HG03045 (cell line): Measurements from ENCODE around the gene TAL1.

ENCODE experiments used
- ATAC-seq: cut with Tn5 transposase; IDR thresholded peaks from one replicate; pipeline ENCODE4 v1.9.1; 2021; ENCODE audit warnings: mild to moderate bottlenecking, moderate library complexity; ENCODE audit not compliant: unreplicated experiment

Gene TAL1

DNA sequence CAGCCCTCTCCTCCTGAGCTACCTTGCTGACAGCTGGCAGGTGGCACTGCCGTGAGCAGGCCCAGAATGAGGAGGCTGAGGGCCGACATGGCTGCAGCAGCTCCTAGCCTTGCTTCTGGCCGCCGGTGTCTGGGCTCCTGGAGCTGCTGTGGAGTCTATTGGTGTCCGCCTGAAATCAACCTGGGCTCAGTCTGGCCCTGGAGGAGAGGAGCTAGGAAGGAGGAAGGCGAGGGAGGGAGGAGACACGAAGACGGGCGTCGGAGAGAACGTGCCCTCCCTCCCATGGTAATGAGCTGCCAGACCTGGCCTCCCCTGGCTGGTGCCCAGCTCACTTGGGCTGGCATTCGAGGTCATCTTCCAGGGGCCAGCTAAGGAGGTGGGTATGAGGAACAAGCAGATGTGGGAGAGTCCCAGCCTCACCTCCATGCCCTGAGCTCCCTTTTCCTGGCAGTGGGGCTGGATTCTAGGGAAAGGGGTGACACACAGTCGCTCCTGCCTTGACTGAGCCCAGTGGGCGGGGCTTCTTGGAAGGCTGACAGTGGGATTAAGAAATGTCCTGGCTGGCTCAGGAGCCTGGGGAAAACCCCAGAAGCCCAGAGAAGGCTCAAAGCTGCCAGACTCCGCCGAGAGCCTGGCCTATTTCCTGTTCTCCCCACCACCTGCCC lies 42.0 kb downstream of the TAL1 start, which contains the start of gene PDZK1IP1:
PDZK1IP1 (minus strand) TSS at position 193 of the 665 bp plus-strand sequence; CDS start at position 89, 104 bp downstream.
- ATAC-seq, result no peak

DNA sequence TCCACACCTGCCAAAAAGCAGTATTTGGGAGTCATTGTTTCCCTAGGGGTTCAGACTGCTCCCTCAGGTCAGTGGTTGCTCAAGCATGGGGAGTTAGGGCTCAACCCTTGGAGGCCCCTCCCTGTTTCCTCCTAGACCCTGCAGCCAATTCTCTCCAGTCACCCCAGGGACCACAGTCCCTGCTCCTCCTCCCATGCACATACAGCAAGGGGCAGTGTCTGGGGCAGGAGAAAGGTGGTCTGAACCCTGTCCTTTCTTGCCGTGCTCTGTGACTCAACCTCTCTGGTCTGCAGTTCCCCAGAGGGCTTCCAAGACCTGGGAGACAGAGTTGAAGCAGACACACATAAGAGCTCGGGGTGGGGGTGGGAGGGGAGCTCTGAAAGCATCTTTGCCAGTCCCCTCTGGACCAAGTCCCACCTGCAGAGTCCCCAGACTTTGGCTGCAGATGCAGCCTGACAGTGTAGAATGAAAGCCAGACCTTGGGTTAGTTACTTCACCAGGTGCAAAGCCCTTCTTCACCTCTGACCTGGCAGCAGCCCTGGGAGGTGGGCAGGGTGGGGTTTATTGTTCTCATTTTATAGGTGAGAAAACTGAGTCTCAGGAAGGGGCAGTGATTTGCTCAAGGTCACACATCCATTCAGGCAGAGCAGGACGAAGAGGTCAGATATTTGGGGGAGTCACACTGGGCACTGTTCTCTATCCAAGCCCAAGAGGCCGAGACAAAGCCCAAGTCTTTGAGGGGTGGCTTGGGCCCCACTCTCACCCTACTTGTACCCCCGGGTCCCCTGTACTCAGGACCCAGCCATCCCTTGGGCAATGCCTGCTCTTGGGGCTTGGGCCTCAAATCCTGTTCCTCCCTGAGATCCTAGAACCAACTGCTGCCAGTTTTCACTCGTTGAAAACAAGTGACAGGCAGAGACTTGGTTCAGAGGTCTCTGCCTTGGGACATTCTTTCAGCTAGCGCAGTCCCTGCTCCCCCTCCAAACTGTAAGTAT lies 42.9 kb downstream of the TAL1 start:
- no peak for ATAC-seq

DNA sequence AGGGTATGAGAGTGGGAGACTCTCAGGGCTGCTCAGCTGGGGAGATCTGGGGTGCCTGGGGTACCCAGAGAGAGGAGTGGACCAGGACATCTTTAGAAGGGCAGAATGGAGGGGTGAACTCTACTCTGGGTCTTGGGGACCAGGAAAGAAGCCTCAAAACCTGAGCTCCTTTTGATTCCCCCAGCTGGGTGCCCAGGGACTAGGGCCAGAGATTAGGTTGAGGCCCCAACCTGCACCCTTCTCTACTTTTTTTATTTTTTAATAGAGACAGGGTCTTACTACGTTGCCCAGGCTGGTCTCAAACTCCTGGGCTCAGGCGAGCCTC lies 44.1 kb downstream of the TAL1 start:
- no peak for ATAC-seq

DNA sequence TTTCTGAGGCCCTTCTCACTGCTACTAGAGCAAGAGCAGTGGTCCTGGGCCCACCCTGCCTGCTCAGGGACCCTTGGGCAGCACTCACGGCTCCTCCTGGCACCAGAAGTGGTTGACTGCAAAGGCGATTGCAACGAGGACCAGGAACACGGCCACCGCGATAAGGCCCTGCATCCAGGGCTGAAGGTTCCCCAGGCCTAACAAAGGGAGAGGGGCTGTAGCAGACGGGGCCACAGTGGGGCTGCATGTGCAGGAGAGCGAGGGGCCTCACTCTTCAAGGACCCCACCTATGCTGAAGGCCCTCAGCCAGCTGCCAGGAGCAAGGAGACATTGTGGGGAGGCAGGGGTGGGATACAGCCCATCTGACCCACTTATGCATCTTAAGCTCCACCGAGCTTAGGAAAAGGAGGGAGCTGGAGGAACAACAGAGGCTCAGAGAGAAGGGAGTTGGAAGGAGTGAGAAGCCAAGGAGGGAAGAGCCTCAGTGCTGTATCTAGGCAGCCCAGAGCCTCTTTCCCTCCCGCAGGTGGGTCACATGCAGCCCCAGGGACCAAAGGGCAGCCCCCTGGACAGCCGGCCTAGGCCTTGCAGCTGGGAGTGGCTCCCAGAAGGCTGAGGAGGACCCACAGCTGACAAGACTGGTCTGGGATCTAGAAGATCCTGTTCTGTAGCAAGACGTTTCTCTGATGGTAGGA lies 44.6 kb downstream of the TAL1 start:
- no peak for ATAC-seq

DNA sequence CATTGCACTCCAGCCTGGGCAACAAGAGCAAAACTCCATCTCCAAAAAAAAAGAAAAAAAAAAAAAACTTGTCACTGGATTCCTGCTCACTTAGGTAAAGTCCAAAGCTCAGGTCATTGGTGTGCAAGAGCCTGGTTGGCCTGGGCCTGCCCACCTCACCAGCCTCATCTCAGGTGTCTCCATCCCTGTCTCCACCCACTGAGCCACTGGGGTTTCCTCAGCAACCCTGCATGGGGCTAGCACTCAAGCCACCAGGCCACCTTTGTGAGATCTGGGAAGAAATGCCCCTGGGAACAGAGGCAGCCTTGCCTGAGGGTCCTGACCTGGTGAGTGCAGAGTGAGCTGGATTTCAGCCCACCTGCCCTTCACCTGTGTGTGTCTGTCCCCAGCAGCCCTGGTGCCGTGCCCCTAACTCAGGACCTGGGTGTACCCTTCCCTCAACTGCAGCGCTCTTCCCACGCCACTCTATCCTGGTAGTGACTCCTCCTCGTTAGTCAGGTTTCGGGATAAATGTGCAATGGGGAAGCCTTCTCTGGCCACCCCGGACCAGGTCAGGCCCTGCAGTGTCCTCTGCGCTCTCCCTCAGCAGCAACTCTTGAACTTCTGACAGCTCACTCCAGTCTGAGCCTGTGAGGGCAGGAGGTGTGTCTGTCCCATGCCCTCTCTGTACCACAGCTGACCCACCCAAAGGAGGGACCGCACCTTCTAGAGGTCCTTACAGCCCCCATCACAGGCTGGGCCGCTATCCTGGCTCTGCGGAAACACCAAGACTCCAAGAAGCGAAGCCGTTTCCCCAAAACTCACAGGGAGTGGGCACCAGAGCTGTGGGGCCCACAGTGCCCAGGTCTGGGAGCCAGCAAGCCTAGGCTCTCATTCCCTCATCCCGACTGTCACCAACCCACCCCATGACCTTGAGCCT lies 45.5 kb downstream of the TAL1 start:
- no peak for ATAC-seq

DNA sequence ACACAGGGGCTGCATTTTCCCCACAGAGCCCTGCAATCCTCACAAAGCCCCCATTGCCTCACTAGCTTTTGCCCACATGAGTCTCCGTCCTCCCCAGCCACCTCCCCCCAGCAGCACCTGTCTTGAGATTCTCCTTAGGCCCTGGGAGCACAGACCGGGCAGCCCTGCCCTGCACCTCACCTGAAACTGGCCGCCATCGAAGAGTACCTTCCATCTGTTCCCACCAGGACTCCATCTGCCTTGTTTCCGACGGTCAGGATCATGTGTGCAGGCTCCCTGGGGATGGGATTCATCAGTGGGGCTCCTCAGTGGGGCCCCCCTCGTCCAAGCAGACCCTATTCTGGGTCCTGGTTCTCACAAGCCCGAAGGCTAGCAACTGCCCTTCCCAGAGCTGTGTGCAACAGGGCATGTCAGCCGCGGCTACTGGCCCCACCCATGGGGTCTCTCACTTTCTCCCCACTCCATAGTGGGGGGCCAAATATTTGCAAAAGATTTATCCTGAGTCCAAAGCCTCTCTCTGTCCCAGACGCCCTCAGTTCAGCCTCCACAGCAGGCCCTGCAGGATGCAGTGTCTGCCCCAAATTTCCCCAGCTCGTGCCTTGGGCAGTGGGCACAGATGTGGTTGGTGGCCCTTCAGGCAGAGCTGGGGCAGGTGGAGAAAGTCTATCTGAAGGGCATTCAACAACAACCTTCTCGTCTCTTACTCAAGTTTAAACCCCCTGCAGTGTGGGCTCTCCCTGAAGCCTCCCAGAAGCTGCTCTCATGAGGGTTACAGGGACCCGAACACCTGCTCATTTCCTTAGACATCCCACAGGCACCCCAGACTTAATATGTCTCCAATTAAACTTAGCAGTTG lies 47.0 kb downstream of the TAL1 start:
- no peak for ATAC-seq

DNA sequence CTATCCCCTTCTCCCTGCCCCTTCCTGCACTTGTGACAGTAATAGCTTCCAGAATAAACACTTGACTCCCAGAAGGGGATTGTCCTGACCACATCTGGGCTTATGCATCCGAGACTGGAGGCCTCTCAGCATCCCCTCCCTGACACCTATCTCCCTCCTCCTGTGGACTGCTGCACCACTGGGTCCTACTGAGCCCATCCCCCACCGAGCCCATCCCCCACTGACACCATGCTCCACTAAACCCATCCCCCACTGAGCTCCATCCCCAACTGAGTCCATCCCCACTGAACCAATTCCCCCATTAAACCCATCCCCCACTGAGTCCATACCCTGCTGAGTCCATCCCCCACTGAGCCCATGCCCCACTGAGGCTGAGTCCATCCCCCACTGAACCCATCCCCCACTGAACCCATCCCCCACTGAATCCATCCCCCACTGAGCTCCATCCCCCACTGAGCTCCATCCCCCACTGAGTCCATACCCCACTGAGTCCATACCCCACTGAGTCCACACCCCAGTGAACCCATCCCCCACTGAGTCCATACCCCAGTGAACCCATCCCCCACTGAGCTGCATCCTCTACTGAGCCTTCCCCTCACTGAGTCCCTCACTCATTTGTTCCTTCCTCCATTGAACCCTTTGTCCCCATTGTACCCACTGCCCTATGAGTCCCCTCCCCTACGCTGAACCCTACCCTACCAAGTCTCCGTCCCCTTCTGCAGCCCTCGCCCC lies 47.8 kb downstream of the TAL1 start:
- no peak for ATAC-seq

DNA sequence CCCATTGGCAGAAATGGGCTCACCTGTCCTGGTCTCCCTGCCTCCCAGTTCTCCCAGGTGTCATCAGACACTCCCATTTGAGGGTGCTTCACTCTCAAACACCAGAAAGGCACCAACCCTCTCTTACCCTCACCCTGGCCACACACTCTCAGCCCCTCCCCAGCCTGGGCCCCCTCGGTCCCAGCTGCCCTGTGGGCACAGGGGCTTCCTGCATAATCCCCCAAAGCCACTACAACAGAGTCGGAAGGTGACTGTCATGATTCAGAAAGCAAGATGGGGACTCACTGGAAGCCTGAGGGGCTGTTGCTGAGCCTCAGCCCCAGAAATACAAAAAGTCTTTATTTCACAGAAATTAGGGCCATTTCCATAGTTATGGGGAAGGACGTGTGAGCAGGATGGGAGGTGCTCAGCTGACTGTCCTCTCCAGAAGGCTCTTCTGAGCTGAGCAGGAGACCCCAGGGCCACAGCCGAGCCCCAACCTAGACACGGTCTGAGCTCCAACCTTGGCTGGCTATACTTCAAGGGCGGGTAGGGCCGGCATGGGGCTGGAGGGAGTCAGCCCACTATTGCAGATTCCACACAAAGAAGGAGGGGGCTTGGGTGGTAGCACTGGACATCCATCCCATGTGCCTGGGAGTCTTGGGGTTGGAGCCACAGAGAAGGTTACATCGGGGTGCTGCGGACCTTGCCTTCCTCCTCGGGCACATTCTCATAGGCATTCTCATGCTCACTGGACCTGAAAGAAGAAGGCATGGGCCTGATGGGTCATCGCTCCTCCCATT lies 48.5 kb downstream of the TAL1 start:
- ATAC-seq, result no peak

DNA sequence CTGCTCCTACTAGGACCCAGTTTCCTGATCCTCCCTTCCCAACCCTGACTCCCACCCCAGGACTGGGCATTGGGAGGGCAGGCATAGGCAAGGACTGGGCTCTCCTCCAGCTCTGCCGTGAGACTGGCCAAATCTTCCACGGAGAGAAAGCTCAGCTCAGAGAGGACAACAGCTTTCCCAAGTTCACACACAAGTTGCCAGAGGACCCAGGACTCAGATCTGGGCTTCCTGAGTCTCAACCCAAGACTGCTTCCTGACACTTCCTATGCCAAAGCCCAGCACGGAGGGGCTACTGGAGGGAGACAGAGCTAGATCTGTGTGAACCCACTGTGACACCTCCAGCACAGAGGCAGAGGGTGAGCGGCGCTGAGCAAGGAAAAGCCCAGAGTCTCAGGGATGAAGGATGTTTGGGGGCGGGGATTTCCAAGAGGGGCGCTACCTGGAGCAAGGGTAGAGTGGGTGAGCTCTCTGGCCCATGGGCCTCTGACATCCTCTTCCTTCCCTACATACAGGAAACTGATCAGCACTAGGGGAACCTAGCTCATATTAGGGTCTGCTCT lies 49.3 kb downstream of the TAL1 start:
- no peak for ATAC-seq

DNA sequence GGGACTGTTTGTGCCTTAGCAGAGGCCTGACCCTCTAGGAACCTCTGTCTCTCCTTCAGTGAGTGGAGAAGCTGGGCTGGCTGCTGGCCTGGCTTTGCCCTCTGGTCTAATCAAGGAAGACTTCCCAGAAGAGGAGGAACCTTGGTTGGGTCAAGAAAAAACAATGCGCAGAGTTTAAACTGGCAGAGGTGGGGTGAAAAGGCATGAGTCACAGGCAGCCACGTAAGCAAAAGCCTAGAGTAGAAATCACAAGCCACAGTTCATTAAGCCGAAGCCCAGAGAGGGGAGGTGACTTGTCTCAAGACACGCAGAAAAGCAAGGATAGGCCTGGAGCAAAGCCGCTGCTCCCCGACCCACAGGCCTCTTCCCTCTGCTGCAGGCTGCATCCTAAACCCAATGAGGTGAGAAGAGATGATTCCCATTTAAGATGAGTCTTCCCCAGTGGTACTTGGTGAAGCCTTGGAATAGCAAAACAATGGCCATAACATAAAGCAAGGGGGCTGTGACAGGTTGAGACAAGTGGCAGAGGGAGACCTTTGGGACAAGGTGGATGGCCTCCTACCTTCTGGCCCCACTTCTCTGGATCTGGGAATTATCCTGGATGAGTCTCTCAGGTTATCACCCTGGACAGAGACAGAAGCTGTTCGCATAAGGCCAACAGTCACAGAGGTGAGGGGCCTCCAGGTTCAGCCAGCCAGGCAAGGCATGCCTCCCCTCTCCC lies 49.9 kb downstream of the TAL1 start:
- no peak for ATAC-seq

DNA sequence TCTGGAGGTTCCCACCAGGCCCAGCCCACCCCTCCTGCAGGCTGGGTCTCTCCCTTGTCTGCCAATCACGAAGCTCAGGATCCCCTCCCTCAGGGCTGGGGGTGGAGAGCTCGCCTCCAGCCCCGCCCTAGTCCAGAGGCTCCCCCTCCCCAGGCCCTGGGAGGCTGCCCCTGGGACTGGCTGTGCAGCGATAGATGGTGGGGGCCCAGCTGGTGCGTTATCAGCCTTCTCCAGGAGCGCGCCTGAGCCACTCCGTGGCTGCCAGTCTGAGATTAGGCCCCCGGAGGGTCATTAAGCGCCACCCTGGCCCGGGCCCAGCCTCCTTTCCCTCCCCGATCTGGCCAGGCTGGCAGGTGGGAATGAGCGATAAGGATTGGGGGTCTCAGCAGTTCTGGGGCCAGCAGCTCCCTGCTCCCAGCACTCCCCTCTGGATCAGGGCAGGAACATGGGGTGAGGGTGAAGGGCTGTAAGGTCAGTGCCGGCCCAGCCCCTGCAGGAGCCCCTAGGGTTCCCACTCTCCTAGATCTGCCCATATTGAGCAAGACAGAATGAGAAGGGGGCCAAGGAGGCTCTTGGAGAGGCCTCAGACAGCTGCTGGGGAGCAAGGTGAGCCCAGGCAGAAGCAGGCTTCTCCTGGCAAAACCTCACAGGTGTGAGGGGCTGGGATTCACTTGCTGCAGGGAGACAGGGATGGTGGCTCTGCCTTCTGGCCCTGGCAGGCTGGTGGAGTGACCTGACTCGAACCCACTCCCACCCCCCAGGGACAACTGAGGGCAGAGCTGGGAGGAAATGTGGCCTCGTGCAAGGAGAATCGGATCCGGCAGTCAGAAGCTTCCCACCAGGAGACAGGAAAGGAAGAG lies 50.7 kb downstream of the TAL1 start:
- ATAC-seq, result no peak

DNA sequence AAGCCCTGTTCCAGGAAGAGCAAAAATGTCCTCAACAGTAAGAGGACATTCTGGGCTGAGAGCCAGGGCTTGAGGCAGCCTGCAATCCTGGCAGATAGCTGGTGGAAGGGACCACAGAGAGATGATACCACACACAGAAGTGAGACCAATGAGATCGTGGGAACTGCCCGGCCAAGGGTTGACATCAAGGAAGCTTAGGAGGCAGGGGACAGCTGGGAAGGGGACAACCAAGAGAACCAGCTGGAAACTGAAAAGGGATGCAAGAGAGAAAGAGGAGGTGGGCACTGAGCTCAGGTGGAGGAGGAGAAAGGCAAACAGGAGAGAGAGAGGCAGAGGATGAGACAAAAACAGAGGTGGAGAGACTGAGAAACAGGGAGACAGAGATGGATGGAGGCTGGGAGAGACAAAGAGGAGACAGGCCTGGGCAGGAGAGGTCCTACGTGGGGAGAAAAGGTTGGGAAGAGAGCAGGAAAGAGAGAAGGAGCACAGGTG lies 51.4 kb downstream of the TAL1 start:
- ATAC-seq, result no peak

DNA sequence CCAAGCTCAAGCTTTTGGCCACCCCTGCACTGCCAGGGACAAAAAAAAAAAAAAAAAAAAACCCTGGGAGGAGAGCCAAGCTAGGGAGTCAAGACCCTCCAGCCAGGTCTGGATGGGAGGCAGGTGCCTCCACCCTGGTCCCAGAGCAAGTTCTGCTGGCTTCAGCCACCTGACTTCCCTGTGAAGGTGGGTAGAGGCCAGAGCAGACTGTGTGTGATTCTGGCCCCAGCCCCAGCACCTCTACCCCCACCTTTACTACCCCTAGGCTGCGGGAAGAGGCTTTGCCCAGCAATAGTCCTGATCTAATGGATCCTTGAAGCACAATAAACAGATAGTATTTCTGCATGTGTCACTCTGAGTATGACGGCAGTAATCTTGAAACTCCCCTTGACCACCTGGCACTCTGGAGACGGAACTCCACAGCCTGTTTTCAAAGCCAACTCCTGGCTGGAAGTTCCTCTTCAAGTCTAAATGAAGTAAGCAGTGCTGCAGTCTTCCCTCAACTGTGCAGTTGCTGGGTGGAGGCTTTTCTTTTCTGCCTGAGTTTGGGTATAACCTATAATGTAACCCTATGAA lies 51.9 kb downstream of the TAL1 start:
- ATAC-seq, result no peak

DNA sequence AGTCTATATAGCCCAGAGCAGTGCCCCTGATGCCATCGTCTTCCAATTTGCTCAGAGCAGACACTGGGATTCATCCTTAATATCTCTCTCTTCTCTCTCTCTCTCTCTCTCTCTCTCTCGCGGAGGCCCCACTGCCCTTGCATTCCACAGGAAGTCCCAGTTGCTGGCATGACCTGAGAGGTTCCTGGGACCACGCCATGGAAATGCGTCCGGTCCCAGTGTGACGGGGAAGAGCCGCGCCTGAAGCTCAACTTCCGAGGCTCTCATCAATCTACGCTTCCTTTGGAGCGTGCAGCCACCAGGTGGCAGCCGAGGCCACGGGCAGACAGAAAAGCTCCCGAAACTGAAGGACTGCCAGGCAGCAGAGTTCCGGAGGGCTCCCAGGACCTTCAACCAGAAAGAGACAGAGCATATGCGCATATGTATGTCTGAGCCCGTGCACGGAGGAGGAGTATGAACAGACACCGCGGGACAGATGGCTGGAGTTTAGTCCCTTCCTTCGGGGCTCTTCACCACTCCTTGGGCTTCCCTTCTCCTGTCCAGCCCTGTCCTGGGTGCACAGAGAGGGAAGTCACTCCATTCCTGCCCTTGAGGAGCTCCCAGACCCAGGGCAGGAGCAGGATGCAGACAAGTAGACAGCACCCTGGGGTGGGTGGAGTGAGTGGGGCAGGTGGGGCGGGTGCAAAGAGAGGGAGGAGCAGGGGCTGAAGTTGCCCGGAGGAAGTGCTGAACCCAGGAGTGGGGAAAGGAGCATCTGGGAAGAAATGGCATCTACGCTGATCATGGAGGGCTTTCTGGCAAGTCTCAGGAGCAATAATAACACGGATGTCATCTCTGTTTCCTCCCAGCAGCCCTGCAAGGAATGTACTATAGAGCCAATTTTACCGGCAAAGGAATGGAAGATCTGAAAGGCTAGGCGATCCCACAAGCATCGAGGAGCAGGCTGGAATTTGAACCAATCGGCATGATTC lies 52.7 kb downstream of the TAL1 start:
- peak; percentile 76 for ATAC-seq

DNA sequence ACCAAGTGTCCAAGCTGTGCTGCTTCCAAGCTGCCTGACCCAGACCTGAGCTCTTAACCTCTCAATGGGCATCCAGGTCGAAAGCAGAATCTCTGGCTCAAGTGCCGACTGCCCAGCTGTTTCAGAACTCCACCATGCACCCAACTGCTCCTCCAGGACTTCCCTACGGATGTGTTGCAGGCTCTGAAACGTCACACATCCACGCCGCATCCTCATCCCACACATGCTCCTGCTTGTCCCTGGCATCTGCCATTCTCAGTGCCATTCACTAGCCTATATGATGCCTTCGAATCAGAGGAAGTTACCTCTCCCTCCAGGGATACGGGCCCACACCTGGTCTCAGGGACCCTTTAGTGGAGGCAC lies 53.4 kb downstream of the TAL1 start:
- ATAC-seq, result no peak
